GM23338 (cell line): ENCODE data around the gene BCL2L15.

ENCODE experiments used
- CREB1 ChIP-seq: fragments of 250-450 bp; sonication (Bioruptor Pico); IDR thresholded peaks from 2 replicates; pipeline ENCODE4 v1.5.0; 2020; ENCODE audit warnings: low read depth, mild to moderate bottlenecking, moderate library complexity
- EZH2 ChIP-seq: fragments of 200-600 bp; sonication (generic); IDR thresholded peaks from one replicate; pipeline ENCODE4 v1.8.0; 2017; ENCODE audit warnings: antibody characterized with exemption, mild to moderate bottlenecking, low read depth; ENCODE audit not compliant: unreplicated experiment
- EZH2phosphoT487 ChIP-seq: fragments of 200-600 bp; sonication (generic); IDR thresholded peaks from one replicate; pipeline ENCODE4 v1.8.1; 2018; ENCODE audit warnings: antibody characterized with exemption; ENCODE audit not compliant: unreplicated experiment
- POLR2AphosphoS5 ChIP-seq: IDR thresholded peaks from 2 replicates; pipeline ENCODE4 v1.6.1; 2016; ENCODE audit warnings: antibody characterized with exemption, low read depth
- STAT1 ChIP-seq: IDR thresholded peaks from one replicate; pipeline ENCODE4 v1.6.1; 2016; ENCODE audit warnings: antibody characterized with exemption; ENCODE audit not compliant: unreplicated experiment
- ZNF331 ChIP-seq: fragments of 250-450 bp; sonication (Bioruptor Pico); IDR thresholded peaks from 2 replicates; pipeline ENCODE4 v1.5.0; 2020; ENCODE audit warnings: low read depth, mild to moderate bottlenecking, moderate library complexity
- TF ChIP-seq, protein P1 (sequence below), 2 experiments: fragments of 200-600 bp in 1 of 2; sonication (generic) in 1 of 2; conservative IDR thresholded peaks; 2 replicates each; pipeline versions ENCODE4 v1.5.1 to v1.6.1; 2016 to 2017; ENCODE audit warnings: antibody characterized with exemption in 2 of 2, low read depth in 2 of 2, mild to moderate bottlenecking in 2 of 2, moderate library complexity in 1 of 2
- TF ChIP-seq, protein P2 (sequence below): IDR thresholded peaks from one replicate; pipeline ENCODE4 v1.6.1; 2018; ENCODE audit warnings: antibody characterized with exemption; ENCODE audit not compliant: unreplicated experiment

DNA sequence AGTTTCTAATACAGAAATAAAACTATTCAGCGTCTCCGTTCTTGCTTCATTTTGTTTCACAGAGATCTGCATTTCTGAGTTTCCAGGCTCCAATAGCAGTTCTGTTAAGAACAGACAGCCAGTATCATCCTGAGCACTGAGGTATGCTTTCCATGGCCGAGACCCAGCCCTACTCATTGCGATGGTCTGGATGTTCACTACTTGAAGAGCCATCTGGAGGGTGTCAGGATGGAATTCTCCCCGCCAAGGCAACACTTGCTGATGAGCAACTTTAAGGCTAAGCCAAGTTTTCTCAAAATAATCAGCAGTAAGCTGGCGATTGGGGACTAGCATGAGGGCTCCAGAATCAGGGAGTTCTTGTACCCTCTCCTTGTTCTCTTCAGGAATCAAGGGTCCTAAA, 7.7 kb upstream of the BCL2L15 start:
- no peak for TF ChIP-seq ZNF331 (CRISPR knock-in tag)
- TF ChIP-seq, protein P1, sequence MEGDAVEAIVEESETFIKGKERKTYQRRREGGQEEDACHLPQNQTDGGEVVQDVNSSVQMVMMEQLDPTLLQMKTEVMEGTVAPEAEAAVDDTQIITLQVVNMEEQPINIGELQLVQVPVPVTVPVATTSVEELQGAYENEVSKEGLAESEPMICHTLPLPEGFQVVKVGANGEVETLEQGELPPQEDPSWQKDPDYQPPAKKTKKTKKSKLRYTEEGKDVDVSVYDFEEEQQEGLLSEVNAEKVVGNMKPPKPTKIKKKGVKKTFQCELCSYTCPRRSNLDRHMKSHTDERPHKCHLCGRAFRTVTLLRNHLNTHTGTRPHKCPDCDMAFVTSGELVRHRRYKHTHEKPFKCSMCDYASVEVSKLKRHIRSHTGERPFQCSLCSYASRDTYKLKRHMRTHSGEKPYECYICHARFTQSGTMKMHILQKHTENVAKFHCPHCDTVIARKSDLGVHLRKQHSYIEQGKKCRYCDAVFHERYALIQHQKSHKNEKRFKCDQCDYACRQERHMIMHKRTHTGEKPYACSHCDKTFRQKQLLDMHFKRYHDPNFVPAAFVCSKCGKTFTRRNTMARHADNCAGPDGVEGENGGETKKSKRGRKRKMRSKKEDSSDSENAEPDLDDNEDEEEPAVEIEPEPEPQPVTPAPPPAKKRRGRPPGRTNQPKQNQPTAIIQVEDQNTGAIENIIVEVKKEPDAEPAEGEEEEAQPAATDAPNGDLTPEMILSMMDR (conservative IDR thresholded peaks at IDR 0.05; ENCODE audit: low read depth in 2 of 2) = no peak
- no peak for TF ChIP-seq POLR2AphosphoS5
- TF ChIP-seq, protein P2, sequence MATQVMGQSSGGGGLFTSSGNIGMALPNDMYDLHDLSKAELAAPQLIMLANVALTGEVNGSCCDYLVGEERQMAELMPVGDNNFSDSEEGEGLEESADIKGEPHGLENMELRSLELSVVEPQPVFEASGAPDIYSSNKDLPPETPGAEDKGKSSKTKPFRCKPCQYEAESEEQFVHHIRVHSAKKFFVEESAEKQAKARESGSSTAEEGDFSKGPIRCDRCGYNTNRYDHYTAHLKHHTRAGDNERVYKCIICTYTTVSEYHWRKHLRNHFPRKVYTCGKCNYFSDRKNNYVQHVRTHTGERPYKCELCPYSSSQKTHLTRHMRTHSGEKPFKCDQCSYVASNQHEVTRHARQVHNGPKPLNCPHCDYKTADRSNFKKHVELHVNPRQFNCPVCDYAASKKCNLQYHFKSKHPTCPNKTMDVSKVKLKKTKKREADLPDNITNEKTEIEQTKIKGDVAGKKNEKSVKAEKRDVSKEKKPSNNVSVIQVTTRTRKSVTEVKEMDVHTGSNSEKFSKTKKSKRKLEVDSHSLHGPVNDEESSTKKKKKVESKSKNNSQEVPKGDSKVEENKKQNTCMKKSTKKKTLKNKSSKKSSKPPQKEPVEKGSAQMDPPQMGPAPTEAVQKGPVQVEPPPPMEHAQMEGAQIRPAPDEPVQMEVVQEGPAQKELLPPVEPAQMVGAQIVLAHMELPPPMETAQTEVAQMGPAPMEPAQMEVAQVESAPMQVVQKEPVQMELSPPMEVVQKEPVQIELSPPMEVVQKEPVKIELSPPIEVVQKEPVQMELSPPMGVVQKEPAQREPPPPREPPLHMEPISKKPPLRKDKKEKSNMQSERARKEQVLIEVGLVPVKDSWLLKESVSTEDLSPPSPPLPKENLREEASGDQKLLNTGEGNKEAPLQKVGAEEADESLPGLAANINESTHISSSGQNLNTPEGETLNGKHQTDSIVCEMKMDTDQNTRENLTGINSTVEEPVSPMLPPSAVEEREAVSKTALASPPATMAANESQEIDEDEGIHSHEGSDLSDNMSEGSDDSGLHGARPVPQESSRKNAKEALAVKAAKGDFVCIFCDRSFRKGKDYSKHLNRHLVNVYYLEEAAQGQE = no peak
- no peak for TF ChIP-seq STAT1
- no peak for TF ChIP-seq EZH2
- no peak for TF ChIP-seq EZH2phosphoT487
- TF ChIP-seq CREB1 (CRISPR knock-in tag) = no peak
